ENCODE data around the gene BTAF1. TPM values are rescaled to one million over a fixed set of nuclear protein-coding genes. Genes with fewer than 3 reads are reported as not detected.

The BTAF1 gene
- total RNA-seq, 1 donor from 2014 or later, result 26.7 TPM

DNA sequence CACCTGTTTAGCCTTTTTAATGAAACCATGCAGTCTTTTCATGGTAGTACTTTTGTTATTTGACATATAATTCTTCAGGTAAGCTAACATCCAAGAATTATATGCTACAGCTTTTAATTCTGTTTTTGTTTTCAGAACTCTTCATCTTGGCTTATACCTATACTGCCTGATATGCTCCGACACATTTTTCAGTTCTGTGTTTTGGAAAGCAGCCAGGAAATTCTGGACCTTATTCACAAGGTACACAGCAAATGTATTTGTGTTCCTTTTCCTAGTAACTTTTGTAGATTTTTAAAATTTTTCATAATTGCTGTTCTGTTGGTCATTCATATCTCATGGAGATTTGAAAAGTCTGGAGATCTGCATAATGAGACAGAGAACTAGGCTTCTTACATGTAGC, 56.7 kb downstream of the BTAF1 start:
- TF ChIP-seq, protein P1, sequence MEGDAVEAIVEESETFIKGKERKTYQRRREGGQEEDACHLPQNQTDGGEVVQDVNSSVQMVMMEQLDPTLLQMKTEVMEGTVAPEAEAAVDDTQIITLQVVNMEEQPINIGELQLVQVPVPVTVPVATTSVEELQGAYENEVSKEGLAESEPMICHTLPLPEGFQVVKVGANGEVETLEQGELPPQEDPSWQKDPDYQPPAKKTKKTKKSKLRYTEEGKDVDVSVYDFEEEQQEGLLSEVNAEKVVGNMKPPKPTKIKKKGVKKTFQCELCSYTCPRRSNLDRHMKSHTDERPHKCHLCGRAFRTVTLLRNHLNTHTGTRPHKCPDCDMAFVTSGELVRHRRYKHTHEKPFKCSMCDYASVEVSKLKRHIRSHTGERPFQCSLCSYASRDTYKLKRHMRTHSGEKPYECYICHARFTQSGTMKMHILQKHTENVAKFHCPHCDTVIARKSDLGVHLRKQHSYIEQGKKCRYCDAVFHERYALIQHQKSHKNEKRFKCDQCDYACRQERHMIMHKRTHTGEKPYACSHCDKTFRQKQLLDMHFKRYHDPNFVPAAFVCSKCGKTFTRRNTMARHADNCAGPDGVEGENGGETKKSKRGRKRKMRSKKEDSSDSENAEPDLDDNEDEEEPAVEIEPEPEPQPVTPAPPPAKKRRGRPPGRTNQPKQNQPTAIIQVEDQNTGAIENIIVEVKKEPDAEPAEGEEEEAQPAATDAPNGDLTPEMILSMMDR (IDR thresholded peaks at IDR 0.05), result no peak
- Mint-ChIP-seq H3K9me3 (ENCODE audit: low read depth) (no peaks in the 10 kb centered on the region), H3K27me3 (ENCODE audit: low read depth) (no peaks in the 10 kb centered on the region), H3K4me3 (ENCODE audit: unreplicated experiment) (no peak overlapping the region), H3K27ac (ENCODE audit: unreplicated experiment) (no peak overlapping the region), H3K36me3 (ENCODE audit: low read depth) (peaks cover 36% of the 10 kb centered on the region), H3K4me1 (ENCODE audit: low read depth) (peaks cover 5% of the 10 kb centered on the region)
- DNase-seq (ENCODE audit: low spot score), result no peak

DNA sequence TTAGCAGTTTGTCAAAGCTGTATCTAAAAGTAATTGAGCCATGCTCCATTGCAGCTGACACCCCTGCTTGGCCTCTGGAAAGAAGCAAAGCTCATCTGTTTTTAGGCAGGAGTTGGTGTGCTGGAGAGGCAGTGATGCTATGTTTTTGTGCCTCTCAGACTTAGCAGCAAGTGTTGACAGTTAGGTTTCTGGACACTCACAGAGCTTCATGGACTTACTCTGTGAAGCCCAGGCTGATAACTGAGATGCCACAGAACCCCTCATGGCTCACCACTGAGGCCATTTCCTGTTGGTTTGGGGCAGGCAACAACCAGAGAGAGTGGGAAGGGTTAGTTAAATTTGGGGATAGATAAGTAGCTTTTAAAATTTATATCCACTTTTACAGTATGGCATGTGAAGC, 59.8 kb downstream of the BTAF1 start:
- H3K36me3 Mint-ChIP-seq (ENCODE audit: low read depth), result peaks cover 37% of the 10 kb centered on the region
- H3K27ac Mint-ChIP-seq (ENCODE audit: unreplicated experiment), result no peak overlapping the region
- H3K4me1 Mint-ChIP-seq (ENCODE audit: low read depth), result peaks cover 5% of the 10 kb centered on the region
- H3K9me3 Mint-ChIP-seq (ENCODE audit: low read depth), result no peaks in the 10 kb centered on the region
- H3K4me3 Mint-ChIP-seq (ENCODE audit: unreplicated experiment), result no peak overlapping the region
- TF ChIP-seq, protein P1 (IDR thresholded peaks at IDR 0.05), result no peak
- H3K27me3 Mint-ChIP-seq (ENCODE audit: low read depth), result no peaks in the 10 kb centered on the region
- no peak for DNase-seq (ENCODE audit: low spot score)

- Mint-ChIP-seq H3K27ac (ENCODE audit: unreplicated experiment) (no peak overlapping the region), H3K4me3 (ENCODE audit: unreplicated experiment) (no peak overlapping the region), H3K4me1 (ENCODE audit: low read depth) (no peaks in the 10 kb centered on the region), H3K27me3 (ENCODE audit: low read depth) (no peaks in the 10 kb centered on the region), H3K9me3 (ENCODE audit: low read depth) (no peaks in the 10 kb centered on the region), H3K36me3 (ENCODE audit: low read depth) (peaks cover 33% of the 10 kb centered on the region)
- no peak for DNase-seq (ENCODE audit: low spot score)
- TF ChIP-seq, protein P1 (IDR thresholded peaks at IDR 0.05), result no peak
These were observed 63.9 kb downstream of the BTAF1 start for GRCh38 chr10:91987397-91988037.

GRCh38 chr10:91992031-91992430, 68.5 kb downstream of the BTAF1 start:
- Mint-ChIP-seq H3K36me3 (ENCODE audit: low read depth) (peaks cover 23% of the 10 kb centered on the region), H3K4me3 (ENCODE audit: unreplicated experiment) (no peak overlapping the region), H3K9me3 (ENCODE audit: low read depth) (no peaks in the 10 kb centered on the region), H3K27me3 (ENCODE audit: low read depth) (no peaks in the 10 kb centered on the region), H3K27ac (ENCODE audit: unreplicated experiment) (no peak overlapping the region), H3K4me1 (ENCODE audit: low read depth) (no peaks in the 10 kb centered on the region)
- TF ChIP-seq, protein P1 (IDR thresholded peaks at IDR 0.05), result no peak
- DNase-seq (ENCODE audit: low spot score), result no peak

DNA sequence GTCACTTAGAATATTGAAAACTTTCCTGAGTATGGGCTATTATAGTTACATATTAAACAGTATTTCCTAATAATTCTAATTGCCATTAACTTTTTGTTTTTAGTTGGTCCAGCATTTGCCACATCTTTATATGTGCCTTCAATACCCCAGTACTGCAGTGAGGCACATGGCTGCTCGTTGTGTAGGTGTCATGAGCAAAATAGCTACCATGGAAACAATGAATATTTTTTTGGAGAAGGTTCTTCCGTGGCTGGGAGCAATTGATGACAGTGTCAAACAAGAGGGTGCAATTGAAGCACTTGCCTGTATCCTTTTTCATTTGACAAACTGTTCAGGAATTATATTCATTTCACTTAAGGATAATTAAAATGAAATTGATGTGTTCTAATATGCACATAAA, 72.7 kb downstream of the BTAF1 start:
- TF ChIP-seq, protein P1 (IDR thresholded peaks at IDR 0.05), result no peak
- DNase-seq (ENCODE audit: low spot score), result no peak
- H3K36me3 Mint-ChIP-seq (ENCODE audit: low read depth), result peaks cover 24% of the 10 kb centered on the region
- H3K27ac Mint-ChIP-seq (ENCODE audit: unreplicated experiment), result no peak overlapping the region
- H3K4me3 Mint-ChIP-seq (ENCODE audit: unreplicated experiment), result no peak overlapping the region
- H3K27me3 Mint-ChIP-seq (ENCODE audit: low read depth), result no peaks in the 10 kb centered on the region
- no peaks in the 10 kb centered on the region for H3K9me3 Mint-ChIP-seq (ENCODE audit: low read depth)
- H3K4me1 Mint-ChIP-seq (ENCODE audit: low read depth), result no peaks in the 10 kb centered on the region
